Bronchial epithelial cell (primary cell): ENCODE data around the gene THUMPD2. TPM values are rescaled to one million over a fixed set of nuclear protein-coding genes. Genes with fewer than 3 reads are reported as not detected.

Experiments used
- DNase-seq: peaks from one replicate; pipeline ENCODE4 v3.0.0-alpha.2; 2010; ENCODE audit warnings: low read depth
- FAIRE-seq: peaks from 2 replicates; lab custom pipeline; 2011; peaks lifted over from hg19 to GRCh38; lab: Jason Lieb, UNC
- H3K27me3 ChIP-seq: 2 replicates; pipeline ENCODE4 v1.5.1; 2011; ENCODE audit warnings: low read length; ENCODE audit not compliant: control insufficient read depth, insufficient read depth
- H3K36me3 ChIP-seq: 2 replicates; pipeline ENCODE4 v1.5.1; 2011; ENCODE audit warnings: low read length; ENCODE audit not compliant: control insufficient read depth, insufficient read depth
- H3K4me3 ChIP-seq: 2 replicates; pipeline ENCODE4 v1.5.1; 2011; ENCODE audit warnings: mild to moderate bottlenecking, low read depth, low read length, control low read depth
- total RNA-seq: library from RNA; depleted of rRNA; stranded (reverse); fragments of >200 nt; gene quantifications from 2 replicates; pipeline ENCODE4 v1.2.1, GENCODE V29; 2014
- TF ChIP-seq, protein P1 (sequence below): IDR thresholded peaks from 2 replicates; pipeline ENCODE4 v1.5.1; 2011; ENCODE audit warnings: mild to moderate bottlenecking, moderate library complexity, low read length, control low read depth, inconsistent platforms; ENCODE audit not compliant: insufficient read depth, severe bottlenecking

THUMPD2 gene
- total RNA-seq, 1 donor from 2014 or later, result 10.3 TPM

DNA sequence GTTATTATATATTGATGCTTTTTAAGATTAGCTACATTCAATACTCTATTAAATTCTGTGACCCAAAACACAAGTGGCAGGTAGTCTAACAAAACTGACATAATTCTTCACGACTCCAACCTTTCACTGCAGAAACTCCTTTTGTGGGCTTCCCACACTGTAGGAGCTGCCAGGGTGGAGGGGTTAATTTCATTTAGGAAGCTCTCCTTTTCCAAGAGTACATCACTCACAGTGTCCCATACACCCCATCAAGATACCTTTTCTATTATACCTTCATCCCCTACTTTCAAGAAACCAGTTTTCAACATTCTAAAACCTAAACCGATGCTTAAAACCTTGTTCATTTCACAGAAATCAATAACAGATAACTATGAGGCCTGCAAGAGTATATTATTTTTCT lies 825 bp downstream of the THUMPD2 start:
- H3K4me3 ChIP-seq, result peak overlapping the region; percentile 98
- H3K36me3 ChIP-seq, result no peaks in the 10 kb centered on the region
- FAIRE-seq (no peak), DNase-seq (no peak)
- no peaks in the 10 kb centered on the region for H3K27me3 ChIP-seq
- TF ChIP-seq, protein P1, sequence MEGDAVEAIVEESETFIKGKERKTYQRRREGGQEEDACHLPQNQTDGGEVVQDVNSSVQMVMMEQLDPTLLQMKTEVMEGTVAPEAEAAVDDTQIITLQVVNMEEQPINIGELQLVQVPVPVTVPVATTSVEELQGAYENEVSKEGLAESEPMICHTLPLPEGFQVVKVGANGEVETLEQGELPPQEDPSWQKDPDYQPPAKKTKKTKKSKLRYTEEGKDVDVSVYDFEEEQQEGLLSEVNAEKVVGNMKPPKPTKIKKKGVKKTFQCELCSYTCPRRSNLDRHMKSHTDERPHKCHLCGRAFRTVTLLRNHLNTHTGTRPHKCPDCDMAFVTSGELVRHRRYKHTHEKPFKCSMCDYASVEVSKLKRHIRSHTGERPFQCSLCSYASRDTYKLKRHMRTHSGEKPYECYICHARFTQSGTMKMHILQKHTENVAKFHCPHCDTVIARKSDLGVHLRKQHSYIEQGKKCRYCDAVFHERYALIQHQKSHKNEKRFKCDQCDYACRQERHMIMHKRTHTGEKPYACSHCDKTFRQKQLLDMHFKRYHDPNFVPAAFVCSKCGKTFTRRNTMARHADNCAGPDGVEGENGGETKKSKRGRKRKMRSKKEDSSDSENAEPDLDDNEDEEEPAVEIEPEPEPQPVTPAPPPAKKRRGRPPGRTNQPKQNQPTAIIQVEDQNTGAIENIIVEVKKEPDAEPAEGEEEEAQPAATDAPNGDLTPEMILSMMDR, result no peak

DNA sequence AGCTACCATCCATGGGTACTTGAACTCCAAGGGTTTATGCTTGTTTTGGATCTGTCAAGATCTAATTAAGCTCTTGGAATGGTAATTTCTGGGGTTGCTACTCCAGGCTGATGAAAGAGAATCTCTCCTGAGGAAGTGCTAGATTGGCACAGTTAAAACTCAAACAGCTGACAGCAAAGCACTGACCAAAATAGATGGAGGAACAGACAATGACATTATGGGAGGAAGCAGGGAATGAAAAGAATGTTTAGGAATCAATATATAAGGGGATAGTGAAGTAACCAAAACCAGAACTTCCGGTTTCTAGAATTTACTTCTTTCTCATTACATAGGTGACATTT lies 6.3 kb downstream of the THUMPD2 start:
- H3K27me3 ChIP-seq, result no peaks in the 10 kb centered on the region
- peaks cover 6% of the 10 kb centered on the region for H3K36me3 ChIP-seq
- H3K4me3 ChIP-seq, result no peak overlapping the region
- TF ChIP-seq, protein P1, result no peak
- DNase-seq, result no peak
- peak; percentile 36 for FAIRE-seq

DNA sequence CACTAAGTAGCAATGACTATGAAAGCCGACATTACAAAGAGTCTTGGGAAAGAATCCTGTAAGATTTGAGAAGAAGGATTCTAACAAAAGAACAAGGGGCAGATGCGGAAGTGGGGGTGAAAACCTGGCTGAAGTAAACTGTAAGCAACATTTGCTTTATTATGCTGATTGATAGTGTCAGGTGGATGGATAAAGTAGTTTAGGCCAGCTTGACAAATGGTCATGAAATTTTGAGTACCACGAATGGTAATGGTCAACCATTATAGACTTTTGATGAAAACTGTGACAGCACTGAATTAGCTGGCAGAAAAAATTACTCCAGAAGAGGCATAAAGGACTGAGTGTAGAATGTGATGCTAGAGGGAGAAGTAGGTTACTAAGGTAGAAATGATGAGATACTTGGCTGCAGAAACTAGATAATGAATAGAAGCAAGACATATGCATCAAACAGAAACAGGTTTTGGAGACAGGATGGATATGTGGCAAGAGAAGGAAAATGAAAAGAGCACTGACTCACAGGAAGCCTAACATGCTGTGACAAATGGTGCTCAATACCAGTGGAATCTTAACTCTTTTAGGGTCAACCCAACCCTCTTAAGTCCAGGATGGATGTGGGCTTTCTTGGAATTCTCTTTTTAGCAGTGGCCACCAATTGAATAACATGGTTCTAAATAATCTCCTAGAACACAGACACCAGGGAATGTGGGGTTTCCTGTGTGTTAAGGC lies 6.8 kb downstream of the THUMPD2 start:
- no peak overlapping the region for H3K4me3 ChIP-seq
- peaks cover 6% of the 10 kb centered on the region for H3K36me3 ChIP-seq
- FAIRE-seq (peak; percentile 66), DNase-seq (peak; percentile 93)
- TF ChIP-seq, protein P1, result no peak
- H3K27me3 ChIP-seq, result no peaks in the 10 kb centered on the region

DNA sequence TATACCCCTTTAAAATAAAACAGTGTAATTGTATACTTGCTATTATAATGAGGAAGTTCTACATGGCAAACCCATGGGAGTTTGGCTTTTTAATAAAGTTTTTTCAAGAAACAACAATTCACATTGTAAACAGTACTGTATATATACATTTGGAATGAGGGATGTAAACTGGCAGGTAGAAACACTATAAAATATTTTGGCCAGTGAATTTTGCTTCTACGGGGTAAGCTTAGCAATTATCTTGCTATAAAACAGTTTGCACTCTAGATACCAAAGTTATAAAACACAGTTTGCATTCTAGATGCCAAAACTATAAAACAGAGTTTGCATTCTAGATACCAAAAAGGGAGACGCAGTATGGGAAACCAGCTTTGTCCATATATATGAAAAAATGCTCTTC lies 16.6 kb downstream of the THUMPD2 start:
- H3K36me3 ChIP-seq, result peaks cover 8% of the 10 kb centered on the region
- no peak for FAIRE-seq
- H3K27me3 ChIP-seq, result no peaks in the 10 kb centered on the region
- no peak for DNase-seq
- TF ChIP-seq, protein P1, result no peak
- H3K4me3 ChIP-seq, result no peak overlapping the region

DNA sequence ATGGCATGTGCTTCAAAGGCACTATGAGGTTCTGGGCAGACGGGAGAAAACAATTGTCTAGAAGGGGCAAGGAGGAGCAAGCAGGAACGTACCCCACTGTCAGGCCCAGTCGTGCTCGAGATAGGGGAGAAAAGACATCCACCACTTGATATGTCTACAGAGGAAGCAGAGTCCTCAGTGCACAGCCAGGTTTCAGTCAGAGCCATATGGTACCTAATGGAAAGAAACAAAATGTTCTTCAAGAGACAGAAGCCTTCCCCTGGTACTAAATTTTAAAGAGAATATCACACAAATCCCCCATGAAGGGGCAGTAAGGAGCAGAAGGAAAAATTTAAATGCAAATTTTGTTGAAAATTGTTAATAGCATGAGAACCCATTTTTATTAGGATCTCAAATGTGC lies 21.9 kb downstream of the THUMPD2 start:
- no peak for DNase-seq
- H3K36me3 ChIP-seq, result peaks cover 15% of the 10 kb centered on the region
- H3K27me3 ChIP-seq, result no peaks in the 10 kb centered on the region
- TF ChIP-seq, protein P1, result no peak
- no peak overlapping the region for H3K4me3 ChIP-seq
- no peak for FAIRE-seq

DNA sequence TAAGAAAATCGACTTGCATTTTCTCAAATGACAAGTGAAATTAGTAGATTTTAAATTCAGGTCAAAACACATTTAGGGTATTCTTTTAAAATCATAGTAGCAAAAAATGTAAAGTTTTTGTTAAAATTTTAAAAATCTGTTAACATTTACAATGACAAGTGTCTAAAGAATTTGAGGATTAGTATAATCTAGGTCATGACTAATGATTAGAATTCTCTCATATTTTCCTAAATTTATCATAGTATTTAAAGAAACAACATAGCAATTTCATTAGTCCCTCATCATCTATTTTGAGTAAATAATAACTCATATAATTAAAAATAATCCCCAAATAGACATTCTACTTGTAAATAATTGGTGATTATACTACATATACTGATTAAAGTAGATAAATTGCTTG lies 23.6 kb downstream of the THUMPD2 start:
- peaks cover 18% of the 10 kb centered on the region for H3K36me3 ChIP-seq
- FAIRE-seq, result no peak
- no peak overlapping the region for H3K4me3 ChIP-seq
- TF ChIP-seq, protein P1, result no peak
- DNase-seq, result no peak
- H3K27me3 ChIP-seq, result no peaks in the 10 kb centered on the region
